Endothelial cell of umbilical vein (primary cell): ENCODE measurements around the gene HOXC9.
A peak's percentile ranks its signal among the peaks of the same experiment; 100 is the strongest.

Experiments
- CTCF ChIP-seq, 2 donors: IDR thresholded peaks; 1 replicate in 1 of 2; 2 replicates in 1 of 2; pipeline ENCODE4 v1.5.1; 2011; ENCODE audit warnings: low read length in 2 of 2, mild to moderate bottlenecking in 2 of 2, moderate library complexity in 2 of 2, control low read depth in 1 of 2, inconsistent platforms in 1 of 2, low read depth in 1 of 2; ENCODE audit not compliant: insufficient read depth in 1 of 2; ENCODE audit errors: extremely low read depth in 1 of 2
- EZH2 ChIP-seq: IDR thresholded peaks from 2 replicates; pipeline ENCODE4 v1.6.1; 2012; ENCODE audit warnings: borderline replicate concordance, low read depth, mild to moderate bottlenecking, moderate library complexity, low read length, inconsistent platforms; ENCODE audit not compliant: severe bottlenecking
- MAX ChIP-seq: IDR thresholded peaks from 2 replicates; pipeline ENCODE4 v1.6.1; 2011; ENCODE audit not compliant: insufficient read depth, insufficient read length
- POLR2A ChIP-seq: IDR thresholded peaks from 2 replicates; pipeline ENCODE4 v1.6.1; 2012; ENCODE audit warnings: low read depth, mild to moderate bottlenecking, control low read depth, low read length
- POLR2AphosphoS5 ChIP-seq: IDR thresholded peaks from 2 replicates; pipeline ENCODE4 v1.6.1; 2012; ENCODE audit warnings: low read depth, mild to moderate bottlenecking, control low read depth, low read length, moderate library complexity; ENCODE audit not compliant: insufficient read depth

DNA sequence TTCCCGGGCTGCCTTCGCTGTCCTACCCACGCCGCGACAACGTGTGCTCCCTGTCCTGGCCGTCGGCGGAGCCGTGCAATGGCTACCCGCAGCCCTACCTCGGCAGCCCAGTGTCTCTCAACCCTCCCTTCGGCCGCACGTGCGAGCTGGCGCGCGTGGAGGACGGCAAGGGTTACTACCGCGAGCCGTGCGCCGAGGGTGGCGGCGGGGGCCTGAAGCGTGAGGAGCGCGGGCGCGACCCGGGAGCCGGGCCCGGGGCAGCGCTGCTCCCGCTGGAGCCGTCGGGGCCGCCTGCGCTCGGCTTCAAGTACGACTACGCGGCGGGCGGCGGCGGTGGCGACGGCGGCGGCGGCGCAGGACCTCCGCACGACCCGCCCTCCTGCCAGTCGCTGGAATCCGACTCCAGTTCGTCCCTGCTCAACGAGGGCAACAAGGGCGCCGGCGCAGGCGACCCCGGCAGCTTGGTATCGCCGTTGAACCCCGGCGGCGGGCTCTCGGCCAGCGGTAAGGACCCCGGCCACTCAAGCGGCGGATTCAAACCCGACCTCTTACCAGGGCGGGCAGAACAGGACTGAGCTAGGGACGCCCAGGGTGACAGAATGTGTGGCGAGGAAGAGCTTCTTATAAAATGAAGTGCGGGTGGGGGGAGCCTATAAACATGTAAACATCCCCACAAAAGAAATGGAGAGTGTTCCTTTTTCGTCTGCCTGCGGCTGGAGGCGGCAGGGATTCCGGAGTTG, 44.8 kb upstream of the HOXC9 start:
- TF ChIP-seq CTCF (IDR thresholded peaks at IDR 0.05; ENCODE audit: extremely low read depth in 1 of 2, insufficient read depth in 1 of 2, low read depth in 1 of 2, low read length in 2 of 2): no peak
- TF ChIP-seq POLR2A: no peak
- no peak for TF ChIP-seq MAX
- no peak for TF ChIP-seq POLR2AphosphoS5
- peak; percentile 91 for TF ChIP-seq EZH2
